Measurements from ENCODE around the gene BAG3.
"Not testable (repeated sequence)": the region's sequence is repeated elsewhere in the genome, so short reads cannot be mapped to it uniquely, and the experiment has no call there.

Gene BAG3

DNA sequence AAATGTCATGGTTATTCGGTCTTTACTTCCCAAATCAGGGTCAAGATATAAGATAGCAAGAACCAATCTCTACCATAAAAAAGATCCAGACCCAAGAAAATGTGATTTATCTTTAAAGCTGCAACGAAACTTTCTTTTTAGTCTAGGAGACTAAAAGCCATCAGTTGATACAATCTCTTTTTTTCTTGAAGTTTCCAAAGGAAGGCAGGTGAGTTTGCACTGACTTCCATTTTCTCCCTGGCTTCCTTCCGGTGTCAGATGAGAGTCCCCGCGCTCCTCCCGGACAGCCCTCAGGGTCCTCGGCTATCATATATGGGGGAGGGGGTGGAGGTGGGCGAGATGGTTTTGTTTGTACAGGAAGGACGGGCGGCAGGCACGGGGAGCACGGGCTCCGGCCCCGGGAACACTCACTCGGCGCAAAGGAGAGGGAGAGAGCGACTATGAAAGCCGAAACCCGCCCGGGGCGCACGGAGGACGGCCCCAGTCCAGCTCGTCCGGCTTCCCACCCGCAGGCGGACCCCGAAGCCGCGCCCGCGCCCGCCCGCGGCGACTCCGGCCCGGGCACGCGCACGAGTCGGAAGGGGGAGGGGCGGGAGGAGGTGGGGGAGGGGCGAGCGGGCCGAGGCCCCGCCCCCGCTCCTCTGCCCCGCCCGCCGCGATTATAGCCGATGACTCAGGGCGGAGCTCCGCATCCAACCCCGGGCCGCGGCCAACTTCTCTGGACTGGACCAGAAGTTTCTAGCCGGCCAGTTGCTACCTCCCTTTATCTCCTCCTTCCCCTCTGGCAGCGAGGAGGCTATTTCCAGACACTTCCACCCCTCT is at the start of gene BAG3:
BAG3 (plus strand) TSS at position 689 of the 822 bp plus-strand sequence. CDS start 296 bp downstream, outside the sequence.
- peak; percentile 95 for DNase-seq (ENCODE audit: low read depth, low spot score)

DNA sequence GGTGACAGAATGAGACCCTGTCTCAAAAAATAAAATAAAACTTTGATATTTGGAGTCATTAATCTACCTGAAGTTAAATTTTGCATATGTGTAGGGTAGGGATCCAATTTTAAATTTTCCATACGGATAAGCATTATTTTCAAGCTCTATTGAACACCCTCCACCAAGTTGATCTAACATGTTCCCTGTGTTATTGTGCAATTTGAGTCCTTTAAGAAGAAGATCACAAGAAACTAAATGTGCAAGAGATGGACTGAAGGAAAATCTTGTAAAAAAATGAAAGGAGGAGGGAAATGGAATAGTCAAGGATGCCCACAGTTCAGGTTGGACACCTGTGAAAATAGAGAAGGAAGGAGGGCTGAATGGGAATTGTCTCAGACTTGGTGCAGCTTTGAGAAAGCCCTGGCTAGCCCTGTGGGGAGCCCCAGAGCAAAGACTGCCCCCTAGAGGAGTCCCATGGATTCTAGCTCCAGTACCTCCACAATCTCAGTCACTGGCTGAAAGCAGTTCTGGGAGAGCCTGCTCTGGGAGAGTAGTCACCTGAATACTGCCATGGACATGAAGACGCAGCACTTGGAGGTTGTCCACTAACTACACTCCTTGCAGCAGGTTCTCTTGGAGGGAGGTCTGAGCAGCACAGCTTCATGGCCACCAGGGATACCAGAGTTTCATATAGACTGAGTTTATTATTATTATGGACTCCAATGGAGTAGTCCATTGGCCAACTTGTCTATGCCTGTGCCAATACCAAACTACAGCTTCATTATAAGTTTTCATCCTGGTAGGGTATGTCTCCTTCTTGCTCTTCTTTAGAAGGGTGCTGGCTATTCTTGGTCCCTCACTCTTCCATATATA is 48.7 kb upstream of the BAG3 start:
- no peak for DNase-seq (ENCODE audit: low read depth, low spot score)

DNA sequence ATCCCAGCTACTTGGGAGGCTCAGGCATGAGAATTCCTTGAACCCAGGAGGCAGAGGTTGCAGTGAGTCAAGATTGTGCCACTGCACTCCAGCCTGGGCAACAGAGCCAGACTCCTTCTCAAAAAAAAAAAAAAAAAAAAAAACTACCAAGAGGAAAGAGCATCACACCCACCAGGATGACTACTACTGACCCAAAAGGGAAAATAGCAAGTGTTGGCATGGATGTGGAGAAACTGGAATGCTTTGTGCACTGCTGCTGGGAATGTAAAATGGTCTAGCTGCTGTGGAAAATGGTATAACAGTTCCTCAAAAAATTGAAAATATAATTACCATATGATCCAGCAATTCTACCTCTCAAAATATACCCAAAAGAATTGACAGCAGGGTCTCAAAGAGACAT is 46.7 kb upstream of the BAG3 start:
- no peak for DNase-seq (ENCODE audit: low read depth, low spot score)

DNA sequence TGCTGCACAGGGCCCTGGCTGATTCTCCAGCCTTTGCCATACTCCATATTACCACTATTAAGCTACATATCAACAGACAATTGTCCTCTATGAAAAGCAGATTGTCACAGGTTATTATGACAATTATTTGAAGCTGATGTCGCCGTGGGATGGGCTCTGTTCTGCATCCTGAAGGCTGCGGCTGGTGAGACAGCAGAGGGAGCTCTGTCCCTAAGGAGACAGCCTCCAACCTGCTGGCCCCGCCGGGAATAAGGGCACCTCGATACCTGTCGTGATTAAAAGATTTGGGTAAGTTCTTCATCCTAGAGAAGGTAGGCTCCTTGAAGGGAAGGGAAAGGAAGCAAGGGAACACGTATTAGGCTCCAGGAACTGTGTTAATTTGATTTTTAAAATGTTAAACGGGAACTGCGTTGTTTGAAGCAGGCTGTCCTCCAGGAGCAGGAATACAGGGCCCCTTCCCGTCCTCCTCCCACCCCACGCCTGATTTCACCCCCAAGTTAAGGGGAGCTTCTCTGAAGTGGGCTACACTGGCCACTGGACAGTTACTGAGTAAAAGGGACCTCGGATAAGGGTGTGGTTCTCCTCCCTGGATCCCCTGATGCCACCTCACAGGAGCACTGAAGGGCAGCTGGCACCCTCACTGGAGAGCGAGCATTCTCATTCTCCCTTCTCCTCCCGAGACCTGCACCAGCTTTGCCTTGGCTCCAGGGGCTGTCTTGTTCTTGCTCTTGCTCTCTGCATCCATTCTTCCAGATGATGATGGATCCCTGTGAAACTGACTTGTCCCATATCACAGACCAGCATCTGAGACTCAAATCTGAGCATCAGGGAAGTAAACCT is 42.6 kb upstream of the BAG3 start:
- peak; percentile 61 for DNase-seq (ENCODE audit: low read depth, low spot score)

DNA sequence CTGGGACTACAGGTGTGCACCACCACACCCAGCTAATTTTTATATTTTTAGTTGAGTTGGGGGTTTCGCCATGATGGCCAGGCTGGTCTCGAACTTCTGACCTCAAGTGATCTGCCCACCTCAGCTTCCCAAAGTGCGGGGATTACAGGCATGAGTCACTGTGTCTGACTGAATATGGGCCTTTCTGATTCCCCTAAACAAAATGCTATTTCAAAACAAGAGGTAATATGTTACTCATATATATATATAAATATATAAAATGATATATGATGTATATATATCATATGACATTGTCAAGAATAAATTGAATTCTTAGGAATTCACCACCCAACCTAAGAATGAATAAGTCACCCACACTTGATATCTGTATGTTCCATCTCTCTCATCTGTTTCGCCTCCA is 41.7 kb upstream of the BAG3 start:
- no peak for DNase-seq (ENCODE audit: low read depth, low spot score)

DNA sequence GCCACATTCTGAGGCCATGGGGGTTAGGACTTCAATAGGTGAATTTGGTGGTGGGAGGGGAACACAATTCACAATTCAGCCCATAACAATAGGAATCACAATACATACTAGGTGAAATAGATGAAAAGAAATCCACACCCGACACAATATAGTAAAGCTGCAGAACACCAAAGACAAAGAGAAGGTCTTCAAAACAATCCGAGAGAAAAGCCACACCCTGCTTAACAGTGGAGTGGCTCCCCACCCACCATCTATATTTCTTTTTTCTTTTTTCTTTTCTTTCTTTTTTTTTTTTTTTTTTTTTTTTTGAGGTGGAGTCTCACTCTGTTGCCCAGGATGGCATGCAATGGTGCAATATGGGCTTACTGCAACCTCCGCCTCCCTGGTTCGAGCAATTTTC is 39.7 kb upstream of the BAG3 start:
- DNase-seq (ENCODE audit: low read depth, low spot score) = no peak

GRCh38 chr10:119613741-119614140 is 37.4 kb upstream of the BAG3 start:
- no peak for DNase-seq (ENCODE audit: low read depth, low spot score)

- DNase-seq (ENCODE audit: low read depth, low spot score) = peak; percentile 29
Measured at GRCh38 chr10:119614686-119615085, 36.5 kb upstream of the BAG3 start.

GRCh38 chr10:119616882-119617570 is 34.2 kb upstream of the BAG3 start:
- DNase-seq (ENCODE audit: low read depth, low spot score) = no peak

GRCh38 chr10:119619215-119619614 is 32.0 kb upstream of the BAG3 start:
- DNase-seq (ENCODE audit: low read depth, low spot score) = no peak

DNA sequence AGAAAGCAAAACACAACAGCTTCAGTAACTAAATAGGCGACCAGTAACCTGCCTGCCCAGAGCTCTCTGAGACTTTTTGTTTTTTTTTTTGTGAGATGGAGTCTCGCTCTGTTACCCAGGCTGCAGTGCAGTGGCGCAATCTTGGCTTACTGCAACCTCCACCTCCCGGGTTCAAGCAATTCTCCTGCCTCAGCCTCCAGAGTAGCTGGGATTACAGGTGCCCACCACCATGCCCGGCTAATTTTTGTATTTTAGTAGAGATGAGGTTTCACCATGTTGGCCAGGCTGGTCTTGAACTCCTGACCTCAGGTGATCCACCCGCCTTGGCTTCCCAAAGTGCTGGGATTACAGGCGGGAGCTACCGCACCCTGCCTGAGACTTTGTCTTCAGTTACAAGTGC is 31.4 kb upstream of the BAG3 start:
- DNase-seq (ENCODE audit: low read depth, low spot score) = not testable (repeated sequence)

- peak; percentile 19 for DNase-seq (ENCODE audit: low read depth, low spot score)
Measured at GRCh38 chr10:119620241-119621077, 30.7 kb upstream of the BAG3 start.

DNA sequence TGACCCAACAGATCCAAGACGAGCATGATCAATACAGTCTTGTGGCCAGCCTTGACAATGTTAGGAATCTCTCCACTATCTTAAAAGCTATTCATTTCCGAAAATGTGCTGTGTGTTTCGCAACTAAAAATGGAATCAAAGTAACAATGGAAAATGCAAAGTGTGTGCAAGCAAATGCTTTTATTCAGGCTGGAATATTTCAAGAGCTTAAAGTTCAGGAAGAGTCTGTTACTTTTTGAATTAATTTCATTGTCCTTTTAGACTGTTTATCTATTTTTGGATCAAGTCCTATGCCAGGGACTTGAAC is 30.1 kb upstream of the BAG3 start:
- no peak for DNase-seq (ENCODE audit: low read depth, low spot score)

DNA sequence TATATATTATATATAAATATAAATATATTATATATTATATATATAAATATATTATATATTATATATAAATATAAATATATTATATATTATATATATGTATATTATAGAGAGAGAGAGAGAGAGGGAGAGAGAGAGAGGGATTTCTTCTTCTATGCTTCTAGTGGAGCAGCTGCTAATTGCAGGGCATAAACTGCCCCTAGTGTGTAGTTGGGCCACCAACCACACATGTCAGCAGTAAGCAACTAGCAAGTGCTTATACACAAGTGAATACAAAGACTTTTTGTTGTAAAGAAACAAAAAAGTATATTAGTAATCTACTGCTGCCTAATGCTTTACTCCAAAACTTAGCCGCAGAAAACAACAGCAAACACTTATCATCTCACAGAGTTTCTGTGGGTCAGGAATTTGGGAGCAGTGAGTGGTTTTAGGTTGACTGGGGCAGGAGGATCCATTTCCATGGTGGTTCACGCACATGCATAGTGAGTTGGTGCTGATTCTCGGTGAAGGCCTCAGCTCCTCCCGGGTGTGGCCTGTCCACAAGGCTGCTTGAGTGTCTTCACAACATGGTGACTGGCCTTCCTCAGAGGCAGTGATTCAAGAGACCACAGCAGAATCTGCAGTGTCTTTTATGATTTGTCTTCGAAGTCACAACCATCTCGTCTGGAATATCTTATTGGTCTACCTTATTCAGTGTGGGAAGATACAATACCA is 25.5 kb upstream of the BAG3 start:
- DNase-seq (ENCODE audit: low read depth, low spot score) = no peak

DNA sequence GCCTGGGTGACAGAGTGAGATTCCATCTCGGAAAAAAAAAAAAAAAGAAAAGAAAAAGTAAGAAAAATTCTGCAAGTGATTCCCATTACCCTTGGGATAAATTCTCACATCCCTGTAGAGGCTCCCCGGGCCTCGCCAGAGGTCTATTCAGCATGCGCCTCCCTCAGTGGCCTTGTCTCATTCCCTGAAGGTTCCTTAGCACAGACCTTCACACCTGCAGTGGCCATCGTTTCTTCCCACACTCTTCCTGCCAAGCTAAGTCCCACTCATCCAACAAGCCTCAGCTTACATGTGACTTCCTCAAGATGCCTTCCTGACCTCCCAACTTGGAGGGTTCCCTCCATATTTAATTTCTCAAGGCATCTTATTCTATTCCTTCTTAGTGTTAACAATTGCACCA is 20.9 kb upstream of the BAG3 start:
- no peak for DNase-seq (ENCODE audit: low read depth, low spot score)

- DNase-seq (ENCODE audit: low read depth, low spot score) = no peak
Measured at GRCh38 chr10:119633538-119634218, 17.5 kb upstream of the BAG3 start.

DNA sequence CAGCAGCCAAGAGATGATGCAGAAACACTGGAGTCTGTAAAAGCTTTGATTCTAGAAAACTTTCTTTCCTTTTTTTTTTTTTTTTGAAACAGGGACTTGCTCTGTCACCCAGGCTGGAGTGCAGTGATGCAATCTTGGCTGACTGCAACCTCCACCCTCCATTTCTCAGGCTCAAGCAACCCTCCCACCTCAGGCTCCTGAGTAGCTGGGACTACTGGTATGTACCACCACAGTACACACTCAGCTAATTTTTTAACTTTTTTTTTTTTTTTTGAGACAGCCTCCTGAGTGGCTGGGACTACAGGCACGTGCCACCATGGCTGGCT is 17.0 kb upstream of the BAG3 start:
- DNase-seq (ENCODE audit: low read depth, low spot score) = no peak

- DNase-seq (ENCODE audit: low read depth, low spot score) = no peak
Measured at GRCh38 chr10:119637631-119638030, 13.5 kb upstream of the BAG3 start.

GRCh38 chr10:119638982-119639381 is 12.2 kb upstream of the BAG3 start:
- no peak for DNase-seq (ENCODE audit: low read depth, low spot score)
